ENCODE data around the gene CSGALNACT2. TPM values are rescaled to one million over a fixed set of nuclear protein-coding genes. Genes with fewer than 3 reads are reported as not detected.

Gene CSGALNACT2
- total and polyA plus RNA-seq, 2 of the 13 experiments (the other 11 are each of a cell fraction or from before 2014, with no cell fraction given): 3.3 to 7.1 TPM

- no peak for TF ChIP-seq ZNF75D (CRISPR knock-in tag; IDR thresholded peaks at IDR 0.05; ENCODE audit: borderline replicate concordance)
- peak; percentile 18; the same call in 1 of the 2 replicates for TF ChIP-seq HNF4A (CRISPR knock-in tag; IDR thresholded peaks at IDR 0.05)
- no peak for TF ChIP-seq ZNF557 (CRISPR knock-in tag; IDR thresholded peaks at IDR 0.05)
- TF ChIP-seq ELF4 (CRISPR knock-in tag; IDR thresholded peaks at IDR 0.05; ENCODE audit: borderline replicate concordance): no peak
- TF ChIP-seq, protein P1, sequence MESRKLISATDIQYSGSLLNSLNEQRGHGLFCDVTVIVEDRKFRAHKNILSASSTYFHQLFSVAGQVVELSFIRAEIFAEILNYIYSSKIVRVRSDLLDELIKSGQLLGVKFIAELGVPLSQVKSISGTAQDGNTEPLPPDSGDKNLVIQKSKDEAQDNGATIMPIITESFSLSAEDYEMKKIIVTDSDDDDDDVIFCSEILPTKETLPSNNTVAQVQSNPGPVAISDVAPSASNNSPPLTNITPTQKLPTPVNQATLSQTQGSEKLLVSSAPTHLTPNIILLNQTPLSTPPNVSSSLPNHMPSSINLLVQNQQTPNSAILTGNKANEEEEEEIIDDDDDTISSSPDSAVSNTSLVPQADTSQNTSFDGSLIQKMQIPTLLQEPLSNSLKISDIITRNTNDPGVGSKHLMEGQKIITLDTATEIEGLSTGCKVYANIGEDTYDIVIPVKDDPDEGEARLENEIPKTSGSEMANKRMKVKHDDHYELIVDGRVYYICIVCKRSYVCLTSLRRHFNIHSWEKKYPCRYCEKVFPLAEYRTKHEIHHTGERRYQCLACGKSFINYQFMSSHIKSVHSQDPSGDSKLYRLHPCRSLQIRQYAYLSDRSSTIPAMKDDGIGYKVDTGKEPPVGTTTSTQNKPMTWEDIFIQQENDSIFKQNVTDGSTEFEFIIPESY (CRISPR knock-in tag; IDR thresholded peaks at IDR 0.05): peak; percentile 46; the same call in 1 of the 2 replicates
- TF ChIP-seq ZNF652 (CRISPR knock-in tag; IDR thresholded peaks at IDR 0.05; ENCODE audit: borderline replicate concordance, low read depth): no peak
- TF ChIP-seq ZMYM3 (CRISPR knock-in tag; IDR thresholded peaks at IDR 0.05): peak; percentile 40; the same call in 1 of the 2 replicates
- TF ChIP-seq FOSL2 (CRISPR knock-in tag; IDR thresholded peaks at IDR 0.05): peak; percentile 74
- no peak for TF ChIP-seq ZNF503 (CRISPR knock-in tag; IDR thresholded peaks at IDR 0.05)
- no peak for TF ChIP-seq ZNF207 (IDR thresholded peaks at IDR 0.05; ENCODE audit: borderline replicate concordance)
- no peak for TF ChIP-seq ZNF337 (CRISPR knock-in tag; IDR thresholded peaks at IDR 0.05; ENCODE audit: borderline replicate concordance, low read depth)
- no peak for TF ChIP-seq PAF1 (CRISPR knock-in tag; IDR thresholded peaks at IDR 0.05)
- no peak for TF ChIP-seq USF2 (IDR thresholded peaks at IDR 0.05; ENCODE audit: low read depth, low read length)
- no peak for TF ChIP-seq USF2 (CRISPR knock-in tag; IDR thresholded peaks at IDR 0.05; ENCODE audit: borderline replicate concordance)
- no peak for TF ChIP-seq NCOA1 (CRISPR knock-in tag; IDR thresholded peaks at IDR 0.05)
- TF ChIP-seq AFF4 (CRISPR knock-in tag; IDR thresholded peaks at IDR 0.05): no peak
- no peak for TF ChIP-seq ZNF775 (CRISPR knock-in tag; IDR thresholded peaks at IDR 0.05; ENCODE audit: borderline replicate concordance)
- no peak for TF ChIP-seq SP2 (CRISPR knock-in tag; IDR thresholded peaks at IDR 0.05)
- no peak for TF ChIP-seq NFYC (CRISPR knock-in tag; IDR thresholded peaks at IDR 0.05)
Observed at GRCh38 chr10:43136995-43137716, 1.1 kb upstream of the CSGALNACT2 start (continued).

All from HepG2 (cell line).